Ovary (tissue), 3 donors: ENCODE measurements around the gene PLD6.

Source experiments
- EP300 ChIP-seq: sonication (generic); formaldehyde crosslinking; IDR thresholded peaks from one replicate; pipeline ENCODE4 v1.6.1; 2017; ENCODE audit warnings: antibody characterized with exemption
- POLR2A ChIP-seq: fragments of 450-650 bp; IDR thresholded peaks from one replicate; pipeline ENCODE4 v1.6.1; 2017; ENCODE audit warnings: antibody characterized with exemption, mild to moderate bottlenecking, moderate library complexity
- TF ChIP-seq, protein P1 (sequence below), 3 donors: fragments of 450-650 bp in 2 of 3; fragments of 200-600 bp in 1 of 3; IDR thresholded peaks; one replicate each; pipeline versions ENCODE4 v1.5.1 to v1.8.0; 2016 to 2022; ENCODE audit warnings: antibody characterized with exemption in 3 of 3, mild to moderate bottlenecking in 1 of 3
- donor health status: DM: no; HTN: no; CAD: no.

- TF ChIP-seq, protein P1, sequence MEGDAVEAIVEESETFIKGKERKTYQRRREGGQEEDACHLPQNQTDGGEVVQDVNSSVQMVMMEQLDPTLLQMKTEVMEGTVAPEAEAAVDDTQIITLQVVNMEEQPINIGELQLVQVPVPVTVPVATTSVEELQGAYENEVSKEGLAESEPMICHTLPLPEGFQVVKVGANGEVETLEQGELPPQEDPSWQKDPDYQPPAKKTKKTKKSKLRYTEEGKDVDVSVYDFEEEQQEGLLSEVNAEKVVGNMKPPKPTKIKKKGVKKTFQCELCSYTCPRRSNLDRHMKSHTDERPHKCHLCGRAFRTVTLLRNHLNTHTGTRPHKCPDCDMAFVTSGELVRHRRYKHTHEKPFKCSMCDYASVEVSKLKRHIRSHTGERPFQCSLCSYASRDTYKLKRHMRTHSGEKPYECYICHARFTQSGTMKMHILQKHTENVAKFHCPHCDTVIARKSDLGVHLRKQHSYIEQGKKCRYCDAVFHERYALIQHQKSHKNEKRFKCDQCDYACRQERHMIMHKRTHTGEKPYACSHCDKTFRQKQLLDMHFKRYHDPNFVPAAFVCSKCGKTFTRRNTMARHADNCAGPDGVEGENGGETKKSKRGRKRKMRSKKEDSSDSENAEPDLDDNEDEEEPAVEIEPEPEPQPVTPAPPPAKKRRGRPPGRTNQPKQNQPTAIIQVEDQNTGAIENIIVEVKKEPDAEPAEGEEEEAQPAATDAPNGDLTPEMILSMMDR (IDR thresholded peaks at IDR 0.05): no peak
- TF ChIP-seq POLR2A: no peak
- no peak for TF ChIP-seq EP300
These were observed 14.2 kb downstream of the PLD6 start for GRCh38 chr17:17191961-17192381.
